ENCODE measurements around the gene ANKRD11. TPM values are rescaled to one million over a fixed set of nuclear protein-coding genes. Genes with fewer than 3 reads are reported as not detected.

The ANKRD11 gene
- total RNA-seq, 1 experiment from 2014 or later: 266 TPM

DNA sequence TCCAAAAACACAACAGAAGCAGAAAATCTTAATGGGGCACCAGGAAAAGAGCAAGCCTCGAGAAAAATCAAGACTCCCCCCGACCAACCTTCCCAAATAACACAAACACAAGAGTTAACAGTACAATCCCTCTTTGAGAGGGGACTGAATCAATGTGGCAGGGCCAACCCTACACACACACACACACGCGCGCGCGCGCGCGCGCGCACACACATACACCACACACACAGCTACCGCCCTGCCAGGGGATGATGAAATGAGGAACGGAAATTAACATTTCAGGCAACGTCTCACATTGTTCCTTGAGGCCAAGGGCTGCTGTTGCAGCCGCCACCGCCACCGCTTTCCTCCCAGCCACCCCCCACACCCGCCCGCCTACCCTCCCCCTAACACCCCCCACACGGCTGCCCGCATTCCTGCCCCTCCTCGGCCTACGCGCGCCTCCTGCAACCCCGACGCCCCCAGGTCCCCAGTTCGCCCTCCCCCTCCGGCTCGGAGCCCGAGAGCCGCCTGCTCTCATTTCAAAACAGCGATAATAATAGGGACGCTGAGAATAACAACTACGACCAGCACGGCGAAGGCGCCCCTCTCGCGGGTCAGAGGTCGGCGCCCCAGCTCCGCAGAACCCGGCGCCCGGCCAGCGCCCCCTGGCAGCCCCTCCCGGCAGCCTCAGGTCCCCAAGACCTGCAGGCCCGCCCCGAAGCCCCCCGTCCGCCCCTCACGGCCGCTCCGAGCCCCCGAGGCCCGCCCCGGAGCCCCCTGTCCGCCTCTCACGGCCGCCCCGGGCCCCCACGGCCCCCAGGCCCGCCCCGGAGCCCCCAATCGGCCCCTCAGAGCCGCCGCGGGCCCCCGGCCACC lies 1.1 kb downstream of the ANKRD11 start (continued):
- TF ChIP-seq, protein P1, sequence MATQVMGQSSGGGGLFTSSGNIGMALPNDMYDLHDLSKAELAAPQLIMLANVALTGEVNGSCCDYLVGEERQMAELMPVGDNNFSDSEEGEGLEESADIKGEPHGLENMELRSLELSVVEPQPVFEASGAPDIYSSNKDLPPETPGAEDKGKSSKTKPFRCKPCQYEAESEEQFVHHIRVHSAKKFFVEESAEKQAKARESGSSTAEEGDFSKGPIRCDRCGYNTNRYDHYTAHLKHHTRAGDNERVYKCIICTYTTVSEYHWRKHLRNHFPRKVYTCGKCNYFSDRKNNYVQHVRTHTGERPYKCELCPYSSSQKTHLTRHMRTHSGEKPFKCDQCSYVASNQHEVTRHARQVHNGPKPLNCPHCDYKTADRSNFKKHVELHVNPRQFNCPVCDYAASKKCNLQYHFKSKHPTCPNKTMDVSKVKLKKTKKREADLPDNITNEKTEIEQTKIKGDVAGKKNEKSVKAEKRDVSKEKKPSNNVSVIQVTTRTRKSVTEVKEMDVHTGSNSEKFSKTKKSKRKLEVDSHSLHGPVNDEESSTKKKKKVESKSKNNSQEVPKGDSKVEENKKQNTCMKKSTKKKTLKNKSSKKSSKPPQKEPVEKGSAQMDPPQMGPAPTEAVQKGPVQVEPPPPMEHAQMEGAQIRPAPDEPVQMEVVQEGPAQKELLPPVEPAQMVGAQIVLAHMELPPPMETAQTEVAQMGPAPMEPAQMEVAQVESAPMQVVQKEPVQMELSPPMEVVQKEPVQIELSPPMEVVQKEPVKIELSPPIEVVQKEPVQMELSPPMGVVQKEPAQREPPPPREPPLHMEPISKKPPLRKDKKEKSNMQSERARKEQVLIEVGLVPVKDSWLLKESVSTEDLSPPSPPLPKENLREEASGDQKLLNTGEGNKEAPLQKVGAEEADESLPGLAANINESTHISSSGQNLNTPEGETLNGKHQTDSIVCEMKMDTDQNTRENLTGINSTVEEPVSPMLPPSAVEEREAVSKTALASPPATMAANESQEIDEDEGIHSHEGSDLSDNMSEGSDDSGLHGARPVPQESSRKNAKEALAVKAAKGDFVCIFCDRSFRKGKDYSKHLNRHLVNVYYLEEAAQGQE (IDR thresholded peaks at IDR 0.05; ENCODE audit: low read depth): no peak
- TF ChIP-seq EZH2phosphoT487 (IDR thresholded peaks at IDR 0.05; ENCODE audit: borderline replicate concordance) (no peak), POLR2A (IDR thresholded peaks at IDR 0.05; ENCODE audit: borderline replicate concordance, extremely low read depth, insufficient read depth, insufficient read length) (no peak), SP1 (IDR thresholded peaks at IDR 0.05; ENCODE audit: low read depth) (no peak), SIN3A (IDR thresholded peaks at IDR 0.05; ENCODE audit: low read depth) (no peak), ZNF274 (IDR thresholded peaks at IDR 0.05; ENCODE audit: low read depth, low read length) (no peak)
- TF ChIP-seq, protein P2, sequence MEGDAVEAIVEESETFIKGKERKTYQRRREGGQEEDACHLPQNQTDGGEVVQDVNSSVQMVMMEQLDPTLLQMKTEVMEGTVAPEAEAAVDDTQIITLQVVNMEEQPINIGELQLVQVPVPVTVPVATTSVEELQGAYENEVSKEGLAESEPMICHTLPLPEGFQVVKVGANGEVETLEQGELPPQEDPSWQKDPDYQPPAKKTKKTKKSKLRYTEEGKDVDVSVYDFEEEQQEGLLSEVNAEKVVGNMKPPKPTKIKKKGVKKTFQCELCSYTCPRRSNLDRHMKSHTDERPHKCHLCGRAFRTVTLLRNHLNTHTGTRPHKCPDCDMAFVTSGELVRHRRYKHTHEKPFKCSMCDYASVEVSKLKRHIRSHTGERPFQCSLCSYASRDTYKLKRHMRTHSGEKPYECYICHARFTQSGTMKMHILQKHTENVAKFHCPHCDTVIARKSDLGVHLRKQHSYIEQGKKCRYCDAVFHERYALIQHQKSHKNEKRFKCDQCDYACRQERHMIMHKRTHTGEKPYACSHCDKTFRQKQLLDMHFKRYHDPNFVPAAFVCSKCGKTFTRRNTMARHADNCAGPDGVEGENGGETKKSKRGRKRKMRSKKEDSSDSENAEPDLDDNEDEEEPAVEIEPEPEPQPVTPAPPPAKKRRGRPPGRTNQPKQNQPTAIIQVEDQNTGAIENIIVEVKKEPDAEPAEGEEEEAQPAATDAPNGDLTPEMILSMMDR (IDR thresholded peaks at IDR 0.05 in 2 of 3, conservative IDR thresholded peaks at IDR 0.05 in 1 of 3; ENCODE audit: borderline replicate concordance in 1 of 3, insufficient read depth in 1 of 3, low read depth in 2 of 3, low read length in 2 of 3): no peak; a peak in 1 of 6 replicates

Data from HCT116 (cell line).